Upper lobe of right lung (tissue), 1 donor: Measurements from ENCODE around the gene CDK15. TPM values are rescaled to one million over a fixed set of nuclear protein-coding genes. Genes with fewer than 3 reads are reported as not detected.

Experiments used
- ATAC-seq: fragments of 200-7000 bp; cut with Tn5 transposase; one replicate; pipeline ENCODE4 v1.9.1; 2020; ENCODE audit warnings: mild to moderate bottlenecking, moderate library complexity
- DNase-seq: peaks from one replicate; pipeline ENCODE4 v3.0.0-alpha.2; 2020
- H3K27ac ChIP-seq: fragments of 200-600 bp; one replicate; pipeline ENCODE4 v1.8.0; 2022
- H3K27me3 ChIP-seq: fragments of 200-600 bp; one replicate; pipeline ENCODE4 v1.8.0; 2022; ENCODE audit warnings: mild to moderate bottlenecking
- H3K36me3 ChIP-seq: fragments of 200-600 bp; one replicate; pipeline ENCODE4 v1.8.0; 2022
- H3K4me1 ChIP-seq: fragments of 200-600 bp; one replicate; pipeline ENCODE4 v1.8.0; 2022
- H3K4me3 ChIP-seq: fragments of 200-600 bp; one replicate; pipeline ENCODE4 v1.8.0; 2022; ENCODE audit warnings: mild to moderate bottlenecking
- H3K9me3 ChIP-seq: fragments of 200-600 bp; one replicate; pipeline ENCODE4 v1.8.0; 2022
- intact Hi-C: fragments of 100-400 bp; cut with DNase I; formaldehyde crosslinking; loops from one replicate; pipeline ENCODE4 v1.11.0; 2022
- total RNA-seq: library from RNA; stranded (reverse); fragmentation: NEBNext Ultra II Directional; extraction: Animal tissue kit (Norgen Biotek cat#: 25700); gene quantifications from one replicate; pipeline ENCODE4 v1.2.1, GENCODE V29; 2021
- TF ChIP-seq, protein P1 (sequence below): fragments of 200-600 bp; IDR thresholded peaks from one replicate; pipeline ENCODE4 v1.8.0; 2022; ENCODE audit warnings: antibody characterized with exemption
- donor health status: DM: no; HTN: yes; CAD: no; lungs with severe emphysema.

The CDK15 gene
- total RNA-seq, 1 donor from 2014 or later, result 6.0 TPM

DNA sequence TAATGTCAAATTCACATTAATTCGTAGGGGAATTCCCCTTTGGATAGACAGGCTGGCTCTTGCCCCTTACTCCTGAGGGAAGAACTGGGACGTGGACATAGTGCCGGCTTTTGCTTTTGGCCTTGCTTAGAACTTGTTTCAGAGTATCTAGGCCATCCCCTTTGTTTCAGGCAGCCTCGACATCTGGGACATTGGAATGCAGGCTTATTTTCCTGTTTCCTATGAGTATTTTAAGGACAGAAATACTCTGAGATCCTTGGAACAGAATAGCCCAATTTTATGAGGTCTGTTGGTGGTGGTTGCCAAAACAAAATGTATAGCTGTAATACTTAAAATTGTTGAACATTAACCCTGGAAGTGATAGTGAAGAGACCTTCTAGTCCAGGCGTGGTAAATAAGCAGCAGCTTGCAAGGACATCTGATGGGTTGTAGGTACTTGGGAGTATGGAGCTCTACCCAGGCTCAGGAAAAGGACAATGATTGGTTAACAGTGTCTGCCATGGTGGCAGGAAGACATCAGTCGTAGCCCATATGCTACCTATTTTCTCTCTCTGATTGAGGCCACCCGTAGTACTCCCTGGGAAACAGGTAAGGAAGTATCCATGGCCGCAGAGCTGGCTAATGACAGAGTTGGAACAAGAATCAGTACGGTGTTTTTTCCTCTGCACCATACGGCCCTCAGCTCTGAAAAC lies 112.4 kb downstream of the CDK15 start:
- ATAC-seq, result no peak
- H3K27me3 ChIP-seq, result no peaks in the 10 kb centered on the region
- intact Hi-C loops, result no loop called here
- H3K27ac ChIP-seq, result no peak overlapping the region
- TF ChIP-seq, protein P1, sequence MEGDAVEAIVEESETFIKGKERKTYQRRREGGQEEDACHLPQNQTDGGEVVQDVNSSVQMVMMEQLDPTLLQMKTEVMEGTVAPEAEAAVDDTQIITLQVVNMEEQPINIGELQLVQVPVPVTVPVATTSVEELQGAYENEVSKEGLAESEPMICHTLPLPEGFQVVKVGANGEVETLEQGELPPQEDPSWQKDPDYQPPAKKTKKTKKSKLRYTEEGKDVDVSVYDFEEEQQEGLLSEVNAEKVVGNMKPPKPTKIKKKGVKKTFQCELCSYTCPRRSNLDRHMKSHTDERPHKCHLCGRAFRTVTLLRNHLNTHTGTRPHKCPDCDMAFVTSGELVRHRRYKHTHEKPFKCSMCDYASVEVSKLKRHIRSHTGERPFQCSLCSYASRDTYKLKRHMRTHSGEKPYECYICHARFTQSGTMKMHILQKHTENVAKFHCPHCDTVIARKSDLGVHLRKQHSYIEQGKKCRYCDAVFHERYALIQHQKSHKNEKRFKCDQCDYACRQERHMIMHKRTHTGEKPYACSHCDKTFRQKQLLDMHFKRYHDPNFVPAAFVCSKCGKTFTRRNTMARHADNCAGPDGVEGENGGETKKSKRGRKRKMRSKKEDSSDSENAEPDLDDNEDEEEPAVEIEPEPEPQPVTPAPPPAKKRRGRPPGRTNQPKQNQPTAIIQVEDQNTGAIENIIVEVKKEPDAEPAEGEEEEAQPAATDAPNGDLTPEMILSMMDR, result no peak
- DNase-seq, result no peak
- H3K36me3 ChIP-seq, result no peaks in the 10 kb centered on the region
- no peaks in the 10 kb centered on the region for H3K4me1 ChIP-seq
- no peak overlapping the region for H3K4me3 ChIP-seq
- no peaks in the 10 kb centered on the region for H3K9me3 ChIP-seq

DNA sequence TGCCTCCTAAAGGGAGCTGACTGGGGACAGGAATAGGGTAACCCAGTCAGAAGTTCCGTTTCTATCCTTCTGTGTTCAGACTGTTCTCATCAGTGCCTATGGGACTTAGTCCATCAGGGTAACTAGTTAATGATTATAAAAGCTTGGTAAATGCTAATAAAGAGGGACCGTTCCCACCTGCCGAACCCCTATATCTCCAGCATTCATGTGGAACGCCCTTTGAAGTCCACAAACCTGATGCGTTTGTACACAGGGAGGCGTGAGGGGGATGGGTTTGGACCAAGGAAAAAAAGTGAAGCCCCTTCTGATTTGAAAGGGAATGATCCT lies 112.9 kb downstream of the CDK15 start:
- no peak for DNase-seq
- Histone ChIP-seq H3K4me3 (no peak overlapping the region), H3K27me3 (no peaks in the 10 kb centered on the region), H3K27ac (no peak overlapping the region), H3K4me1 (no peaks in the 10 kb centered on the region), H3K36me3 (no peaks in the 10 kb centered on the region), H3K9me3 (no peaks in the 10 kb centered on the region)
- intact Hi-C loops, result no loop called here
- ATAC-seq, result no peak
- TF ChIP-seq, protein P1, result no peak

DNA sequence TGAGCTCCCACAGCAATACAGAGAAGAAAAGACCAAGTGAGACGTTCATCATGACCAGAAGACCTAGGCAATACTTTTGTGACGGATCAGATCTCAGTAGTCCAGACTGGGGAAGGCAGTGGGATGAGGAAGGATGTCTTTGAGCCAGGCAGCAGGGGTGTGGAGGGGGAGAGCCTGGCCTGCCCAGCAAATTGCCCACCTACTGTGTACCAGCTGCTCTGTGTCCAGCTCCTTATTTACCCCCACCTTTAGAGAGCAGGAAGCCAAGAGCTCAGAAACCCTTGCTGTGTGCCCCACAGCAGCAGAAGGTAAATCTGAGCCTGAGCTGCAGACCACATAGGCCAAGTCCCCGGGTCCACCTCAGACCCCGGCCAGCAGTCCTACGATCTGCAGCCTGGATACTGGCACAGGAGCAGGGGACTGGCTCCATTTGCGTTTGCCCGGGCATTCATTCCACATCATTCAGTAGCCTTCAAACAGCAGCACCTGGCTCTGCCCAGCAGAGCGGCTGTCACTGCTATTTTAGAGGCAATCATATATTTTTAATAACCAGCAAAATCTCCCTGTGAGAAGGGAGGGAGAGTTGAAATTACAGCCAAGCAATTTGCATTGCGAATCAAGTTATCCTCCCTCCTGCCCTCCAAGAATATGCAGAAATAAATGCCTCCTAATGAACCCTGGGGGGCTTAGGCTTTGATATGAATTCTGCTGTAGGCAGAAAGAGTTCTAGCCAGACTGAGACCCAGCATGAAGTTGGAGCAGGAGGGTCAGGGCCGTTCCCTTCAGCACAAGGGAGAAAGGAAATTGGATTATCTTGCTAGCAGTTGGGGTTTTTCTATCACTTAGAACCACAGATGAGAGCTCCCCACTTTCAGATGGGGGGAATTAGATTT lies 117.3 kb downstream of the CDK15 start:
- no peaks in the 10 kb centered on the region for H3K27me3 ChIP-seq
- no peak overlapping the region for H3K27ac ChIP-seq
- TF ChIP-seq, protein P1, result no peak
- H3K4me1 ChIP-seq, result no peaks in the 10 kb centered on the region
- DNase-seq (no peak), ATAC-seq (no peak)
- intact Hi-C loops, result no loop called here
- no peak overlapping the region for H3K4me3 ChIP-seq
- no peaks in the 10 kb centered on the region for H3K9me3 ChIP-seq
- H3K36me3 ChIP-seq, result no peaks in the 10 kb centered on the region

DNA sequence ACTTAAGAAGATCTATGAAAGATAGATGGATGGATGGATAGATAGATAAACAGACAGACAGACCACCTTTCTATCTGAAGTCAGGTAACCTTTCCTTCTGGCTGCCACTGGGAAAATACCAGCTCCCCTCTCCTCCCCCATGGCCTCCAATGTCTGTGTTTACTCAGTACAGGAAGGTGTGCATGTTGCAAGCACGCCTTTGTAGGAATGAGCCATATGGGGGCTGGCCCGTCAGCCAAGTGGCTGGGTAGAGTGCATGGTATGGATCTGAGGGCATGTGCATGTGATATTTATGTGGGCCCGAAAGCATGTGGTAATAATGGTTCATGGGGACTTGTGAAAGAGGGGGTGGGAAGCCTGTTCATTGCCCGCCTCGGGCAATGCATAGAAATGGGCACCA lies 118.1 kb downstream of the CDK15 start:
- intact Hi-C loops, result no loop called here

DNA sequence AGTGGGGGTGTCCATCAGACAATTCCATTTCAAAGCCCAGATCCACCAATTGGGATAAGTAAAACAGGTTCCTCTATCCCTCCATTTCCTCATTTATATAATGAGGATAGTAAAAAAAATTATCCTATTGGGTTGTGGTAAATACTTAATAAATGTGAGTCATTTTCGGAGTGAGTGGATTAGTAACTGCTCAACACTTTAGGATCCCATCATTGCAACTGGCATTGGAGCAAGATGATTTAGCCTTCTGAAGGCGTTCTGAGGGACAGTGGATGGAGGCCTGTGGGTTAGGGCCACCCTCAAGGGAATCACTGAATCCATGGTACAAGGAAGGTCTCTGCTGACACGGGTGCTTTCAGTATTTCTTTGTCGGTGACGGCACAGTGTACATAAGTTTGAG lies 118.7 kb downstream of the CDK15 start:
- intact Hi-C loops, result no loop called here
- ATAC-seq, result no peak
- Histone ChIP-seq H3K27me3 (no peaks in the 10 kb centered on the region), H3K4me3 (no peak overlapping the region), H3K4me1 (no peaks in the 10 kb centered on the region), H3K36me3 (no peaks in the 10 kb centered on the region), H3K9me3 (no peaks in the 10 kb centered on the region), H3K27ac (no peak overlapping the region)
- DNase-seq, result no peak
- TF ChIP-seq, protein P1, result no peak

More for the DNA sequence above, 118.1 kb downstream of the CDK15 start:
- DNase-seq (no peak), ATAC-seq (no peak)
- Histone ChIP-seq H3K9me3 (no peaks in the 10 kb centered on the region), H3K4me3 (no peak overlapping the region), H3K27ac (no peak overlapping the region), H3K27me3 (no peaks in the 10 kb centered on the region), H3K36me3 (no peaks in the 10 kb centered on the region), H3K4me1 (no peaks in the 10 kb centered on the region)
- TF ChIP-seq, protein P1, result no peak
